Activated CD4-positive, alpha-beta T cell treated with anti-CD3 and anti-CD28 coated beads, Interleukin-2, amount 10 ng/mL, durations not matched to agents 7 days and 5 days (primary cell): ENCODE measurements around the gene PSMB8. TPM values are rescaled to one million over a fixed set of nuclear protein-coding genes. Genes with fewer than 3 reads are reported as not detected.

Experiments
- CTCF ChIA-PET: fragments of 350-600 bp; sonication (Branson Sonifier 250); formaldehyde crosslinking; loops from one replicate; lab custom pipeline; 2021; ENCODE audit warnings: antibody characterized with exemption; lab: Charles Lee
- POLR2A ChIA-PET: fragments of 350-600 bp; sonication (Branson Sonifier 250); formaldehyde crosslinking; loops from one replicate; lab custom pipeline; 2021; ENCODE audit warnings: antibody characterized with exemption; lab: Charles Lee
- DNase-seq: peaks from one replicate; pipeline ENCODE4 v3.0.0-alpha.2; 2020
- H3K27ac Mint-ChIP-seq: one replicate; pipeline ENCODE4 v1.8.0; 2021; ENCODE audit warnings: mild to moderate bottlenecking, moderate library complexity, mixed read lengths
- H3K27me3 Mint-ChIP-seq: one replicate; pipeline ENCODE4 v1.8.0; 2021; ENCODE audit warnings: mixed read lengths
- H3K36me3 Mint-ChIP-seq: one replicate; pipeline ENCODE4 v1.8.0; 2021; ENCODE audit warnings: low read depth, mixed read lengths
- H3K4me1 Mint-ChIP-seq: one replicate; pipeline ENCODE4 v1.8.0; 2021; ENCODE audit warnings: mixed read lengths
- H3K4me3 Mint-ChIP-seq: one replicate; pipeline ENCODE4 v1.8.0; 2021; ENCODE audit warnings: mild to moderate bottlenecking, moderate library complexity, mixed read lengths
- H3K9me3 Mint-ChIP-seq: one replicate; pipeline ENCODE4 v1.8.0; 2021; ENCODE audit warnings: mixed read lengths
- total RNA-seq, 2 experiments: library from RNA; stranded (reverse); gene quantifications; one replicate each; pipeline ENCODE4 v1.2.3, GENCODE V29; 2021

The PSMB8 gene
- total RNA-seq, 2 experiments from 2014 or later: 307 to 379 TPM

DNA sequence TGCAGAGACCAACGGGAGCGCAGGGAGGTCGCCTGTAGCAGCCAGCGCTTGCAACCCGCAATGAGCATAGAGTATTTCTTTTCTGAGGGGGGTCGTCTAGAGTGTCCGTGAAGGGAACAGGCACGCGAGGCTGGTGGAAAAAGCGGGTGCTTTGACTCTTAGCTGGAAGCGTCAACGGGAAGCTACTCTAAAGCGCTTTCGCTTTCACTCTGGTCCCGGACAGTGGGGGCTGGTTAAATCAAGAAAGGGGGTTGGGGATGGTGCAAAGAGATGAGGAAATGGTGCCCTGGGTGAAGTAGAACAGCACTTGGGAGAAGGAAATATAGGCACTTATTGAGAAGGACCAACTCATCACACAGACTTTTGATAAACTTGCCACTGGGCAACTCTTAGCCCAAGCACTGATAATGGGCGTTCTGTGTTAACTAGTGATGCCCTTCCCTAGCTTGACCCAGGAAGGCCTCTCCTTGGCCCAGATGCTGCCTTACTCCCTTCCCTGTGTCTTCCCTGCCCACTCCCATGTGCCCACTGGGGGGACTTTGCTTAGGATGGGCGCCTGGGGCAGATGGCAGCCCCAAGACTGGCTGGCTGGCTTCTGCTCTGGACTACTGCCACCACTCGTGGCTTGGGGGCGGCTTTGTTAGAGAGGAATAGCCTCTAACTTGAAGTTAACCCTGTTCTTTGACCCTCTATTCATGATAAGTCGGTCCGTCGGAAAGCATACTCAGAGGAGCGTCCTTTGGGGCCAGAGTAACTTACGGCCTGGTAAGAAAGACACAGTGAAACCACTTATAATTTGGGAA lies 10.7 kb upstream of the PSMB8 start:
- H3K9me3 Mint-ChIP-seq: no peaks in the 10 kb centered on the region
- H3K36me3 Mint-ChIP-seq: peaks cover 85% of the 10 kb centered on the region
- peaks cover 64% of the 10 kb centered on the region for H3K4me1 Mint-ChIP-seq
- H3K27ac Mint-ChIP-seq: peak overlapping the region; percentile 100
- DNase-seq: peak; percentile 79
- peak overlapping the region; percentile 98 for H3K4me3 Mint-ChIP-seq
- H3K27me3 Mint-ChIP-seq: no peaks in the 10 kb centered on the region
- CTCF ChIA-PET: interaction anchor here (0.7 to 8.0 kb wide), 10 partner anchors 11 to 394 kb away, joined by 3 to 171 read pairs (median 10); partner anchors contain the start of genes HLA-DMA, PSMB8 and TAP2
- POLR2A ChIA-PET: interaction anchor here (1.0 to 2.9 kb wide), 4 partner anchors 10 to 118 kb away, joined by 3 to 54 read pairs (median 27); partner anchors contain the start of genes PSMB8 and TAP2

DNA sequence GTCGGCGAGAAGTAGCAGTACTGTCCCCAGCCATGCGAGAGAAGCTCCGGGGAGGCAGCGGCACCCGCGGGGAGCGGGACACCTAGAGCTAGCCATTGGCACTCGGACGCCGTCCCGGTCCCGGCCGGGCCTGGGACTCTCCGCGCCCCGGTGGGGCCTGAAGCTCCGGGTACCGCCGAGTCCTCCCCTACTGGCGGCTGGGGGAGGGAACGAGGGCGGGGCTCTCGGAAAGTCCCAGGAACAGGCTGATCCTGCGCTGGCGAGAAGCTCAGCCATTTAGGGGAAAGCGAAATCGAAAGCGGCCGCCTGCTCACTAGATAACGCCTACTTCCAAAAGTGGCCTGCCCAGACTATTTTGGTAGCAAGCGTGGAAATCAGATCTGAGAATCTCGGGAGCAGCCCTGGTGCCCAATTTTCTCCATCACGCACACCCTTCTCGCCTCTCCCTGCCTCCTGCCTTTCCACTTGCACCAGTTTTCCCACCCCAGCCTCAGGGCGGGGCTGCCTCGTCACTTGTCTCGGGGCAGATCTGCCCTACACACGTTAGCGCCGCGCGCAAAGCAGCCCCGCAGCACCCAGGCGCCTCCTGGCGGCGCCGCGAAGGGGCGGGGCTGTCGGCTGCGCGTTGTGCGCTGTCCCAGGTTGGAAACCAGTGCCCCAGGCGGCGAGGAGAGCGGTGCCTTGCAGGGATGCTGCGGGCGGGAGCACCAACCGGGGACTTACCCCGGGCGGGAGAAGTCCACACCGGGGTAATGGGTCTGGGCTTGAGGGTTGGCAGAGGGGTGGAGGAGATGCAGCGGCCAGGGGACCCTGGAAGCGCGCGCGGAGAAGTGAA lies 9.9 kb upstream of the PSMB8 start, which contains the start of the genes PSMB9 and TAP1:
Gene PSMB9, plus strand, starts transcription at position 652 of the 835 bp plus-strand sequence. Its CDS starts 38 bp downstream, at position 690.
Gene TAP1, minus strand, starts transcription at position 164 of the 835 bp plus-strand sequence. Its CDS starts 68 bp downstream, at position 96.
- Mint-ChIP-seq H3K36me3 (peaks cover 84% of the 10 kb centered on the region), H3K4me1 (peaks cover 62% of the 10 kb centered on the region), H3K9me3 (no peaks in the 10 kb centered on the region), H3K27me3 (no peaks in the 10 kb centered on the region), H3K4me3 (peak within 1 kb of the TSS; percentile 98), H3K27ac (peak within 1 kb of the TSS; percentile 100)
- POLR2A ChIA-PET: interaction anchor here (0.5 to 2.9 kb wide), 9 partner anchors 9 to 120 kb away, joined by 3 to 54 read pairs (median 4); partner anchors contain the start of genes PSMB8 and TAP2
- CTCF ChIA-PET: interaction anchor here (0.7 to 8.0 kb wide), 12 partner anchors 10 to 394 kb away, joined by 3 to 171 read pairs (median 6); partner anchors contain the start of genes HLA-DMA, PSMB8 and TAP2
- peak; percentile 97 for DNase-seq

DNA sequence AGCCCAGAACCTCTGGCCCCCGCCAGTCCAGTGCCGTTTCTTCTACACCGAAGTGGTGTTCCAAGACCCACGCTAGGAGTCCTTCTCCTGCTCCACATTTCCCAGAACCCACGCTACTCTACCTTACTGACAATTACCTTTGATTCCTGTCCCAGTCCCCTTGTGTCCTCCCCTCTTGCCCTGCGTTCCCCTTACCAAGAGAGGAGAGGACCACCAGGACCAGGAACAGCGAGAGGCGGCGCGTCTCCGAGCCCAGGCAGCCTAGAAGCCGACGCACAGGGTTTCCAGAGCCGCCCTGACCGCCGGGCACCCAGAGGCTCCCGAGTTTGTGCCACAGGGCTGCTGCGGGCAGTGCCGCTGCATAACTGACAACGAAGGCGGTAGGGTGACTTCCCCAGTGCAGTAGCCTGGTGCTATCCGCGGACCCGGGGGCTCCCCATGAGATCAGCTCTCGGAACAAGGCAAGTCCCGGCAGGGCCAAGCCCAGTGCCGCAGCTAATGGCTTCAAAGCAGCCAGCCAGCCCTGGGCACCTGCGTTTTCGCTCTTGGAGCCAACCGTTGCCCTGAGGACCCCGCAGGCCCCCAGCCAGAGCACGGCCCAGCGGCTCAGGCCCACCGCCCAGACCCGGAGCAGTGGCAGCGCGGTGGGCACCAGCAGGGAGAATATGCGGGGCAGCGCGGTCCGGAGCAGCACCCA lies 9.1 kb upstream of the PSMB8 start:
- Mint-ChIP-seq H3K9me3 (no peaks in the 10 kb centered on the region), H3K4me3 (peak overlapping the region; percentile 98), H3K36me3 (peaks cover 84% of the 10 kb centered on the region), H3K27ac (peak overlapping the region; percentile 97), H3K4me1 (peaks cover 63% of the 10 kb centered on the region), H3K27me3 (no peaks in the 10 kb centered on the region)
- ChIA-PET CTCF (interaction anchor here (0.8 to 8.0 kb wide), 11 partner anchors 9 to 395 kb away, joined by 3 to 171 read pairs (median 6); partner anchors contain the start of genes HLA-DMA, PSMB8 and TAP2), POLR2A (interaction anchor here (0.5 to 2.9 kb wide), 8 partner anchors 8 to 121 kb away, joined by 3 to 54 read pairs (median 4); partner anchors contain the start of genes PSMB8 and TAP2)
- DNase-seq: peak; percentile 44

DNA sequence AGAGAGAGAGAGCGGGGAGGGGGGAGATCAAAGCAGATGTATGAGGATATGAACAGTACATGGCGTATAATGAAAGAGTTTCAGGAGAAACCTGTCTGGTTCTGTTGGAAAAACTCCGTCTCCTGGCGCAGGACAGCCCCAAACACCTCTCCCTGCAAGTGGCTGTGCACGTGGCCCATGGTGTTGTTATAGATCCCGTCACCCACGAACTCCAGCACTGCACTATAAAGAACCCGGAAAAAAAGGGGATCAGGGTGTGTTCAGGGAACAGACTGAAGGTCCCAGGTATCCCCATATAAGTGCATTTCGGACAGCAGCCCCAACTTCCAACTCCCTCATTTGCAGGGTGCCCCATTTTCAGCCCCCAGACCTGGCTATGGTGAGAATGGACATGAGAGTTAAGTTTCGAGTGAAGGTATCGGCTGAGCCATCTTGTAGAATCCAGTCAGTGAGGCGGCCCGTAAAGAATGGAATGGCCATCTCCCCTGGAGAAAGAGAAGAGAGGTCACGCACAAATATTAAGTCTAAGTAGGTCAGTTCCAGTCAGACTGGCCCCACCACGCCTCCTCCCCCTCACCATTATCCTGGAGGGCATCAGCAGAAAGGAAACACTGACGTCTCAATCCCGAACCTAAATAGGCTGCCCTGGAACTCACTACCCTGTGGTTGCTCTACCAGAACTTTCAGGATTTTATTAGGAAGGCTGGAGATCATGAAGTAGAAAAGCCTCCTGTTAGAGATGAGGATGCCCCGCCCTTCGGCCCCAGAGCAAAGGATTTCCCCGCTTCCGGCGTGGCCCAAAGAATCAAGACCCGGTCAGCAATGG lies 8.4 kb upstream of the PSMB8 start:
- Mint-ChIP-seq H3K27ac (peak overlapping the region; percentile 97), H3K4me1 (peaks cover 63% of the 10 kb centered on the region), H3K9me3 (no peaks in the 10 kb centered on the region), H3K4me3 (peak overlapping the region; percentile 98), H3K36me3 (peaks cover 84% of the 10 kb centered on the region), H3K27me3 (no peaks in the 10 kb centered on the region)
- ChIA-PET POLR2A (interaction anchor here (2.2 kb wide), 1 partner anchor 13 kb away, joined by 37 read pairs; the partner anchor contains the start of gene TAP2), CTCF (interaction anchor here (1.4 to 8.0 kb wide), 7 partner anchors 8 to 133 kb away, joined by 6 to 171 read pairs (median 22); partner anchors contain the start of genes PSMB8 and TAP2)
- no peak for DNase-seq

DNA sequence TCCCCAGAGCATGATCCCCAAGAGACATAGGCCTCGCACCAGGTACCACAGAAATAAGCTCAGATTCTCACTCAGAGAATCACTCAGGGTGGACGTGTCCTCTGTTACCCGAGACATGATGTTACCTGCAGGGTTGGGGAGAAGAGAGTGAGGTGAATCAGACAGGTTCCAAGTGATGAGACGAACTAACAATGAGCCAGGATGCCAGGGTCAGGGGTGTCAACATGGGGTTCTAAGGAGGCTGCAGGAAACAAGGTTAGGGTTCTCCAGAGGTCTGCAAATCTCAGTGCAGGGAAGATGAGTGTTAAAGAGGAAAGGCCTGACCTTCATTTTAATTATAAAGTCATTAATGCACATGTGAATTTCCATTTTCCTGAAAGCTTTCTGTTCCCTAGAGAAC lies 7.2 kb upstream of the PSMB8 start:
- Mint-ChIP-seq H3K4me1 (peaks cover 63% of the 10 kb centered on the region), H3K27ac (peak overlapping the region; percentile 97), H3K4me3 (peak overlapping the region; percentile 98), H3K36me3 (peaks cover 84% of the 10 kb centered on the region), H3K9me3 (no peaks in the 10 kb centered on the region), H3K27me3 (no peaks in the 10 kb centered on the region)
- ChIA-PET CTCF (interaction anchor here (0.8 to 3.7 kb wide), 7 partner anchors 9 to 120 kb away, joined by 3 to 32 read pairs (median 4); partner anchors contain the start of gene TAP2), POLR2A (interaction anchor here (1.2 kb wide), 1 partner anchor 13 kb away, joined by 3 read pairs; the partner anchor contains the start of gene TAP2)
- no peak for DNase-seq

DNA sequence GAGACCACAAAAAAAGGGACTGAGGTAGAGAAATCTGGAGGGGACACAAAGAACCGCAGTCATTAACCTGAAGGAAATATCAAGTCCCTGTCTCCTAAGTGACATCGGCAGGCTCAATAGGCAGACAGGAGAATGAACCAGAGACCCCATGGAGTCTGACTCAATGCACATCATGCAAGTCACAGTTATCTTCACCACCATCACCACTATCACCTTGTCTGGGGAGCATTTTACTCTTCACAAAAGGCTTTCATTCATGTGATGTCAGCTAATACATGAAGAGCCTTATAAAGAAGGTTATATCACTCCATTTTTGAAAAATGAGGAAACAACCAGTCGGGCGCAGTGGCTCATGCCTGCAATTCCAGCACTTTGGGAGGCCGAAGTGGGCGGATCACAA lies 5.3 kb upstream of the PSMB8 start:
- Mint-ChIP-seq H3K4me1 (peaks cover 62% of the 10 kb centered on the region), H3K4me3 (peak overlapping the region; percentile 99), H3K27me3 (no peaks in the 10 kb centered on the region), H3K36me3 (peaks cover 84% of the 10 kb centered on the region), H3K9me3 (no peaks in the 10 kb centered on the region), H3K27ac (peak overlapping the region; percentile 100)
- ChIA-PET POLR2A (no interaction called here), CTCF (interaction anchor here (1.1 to 3.7 kb wide), 2 partner anchors 10 to 558 kb away, joined by 3 to 32 read pairs; partner anchors contain the start of gene TAP2)
- DNase-seq: no peak

DNA sequence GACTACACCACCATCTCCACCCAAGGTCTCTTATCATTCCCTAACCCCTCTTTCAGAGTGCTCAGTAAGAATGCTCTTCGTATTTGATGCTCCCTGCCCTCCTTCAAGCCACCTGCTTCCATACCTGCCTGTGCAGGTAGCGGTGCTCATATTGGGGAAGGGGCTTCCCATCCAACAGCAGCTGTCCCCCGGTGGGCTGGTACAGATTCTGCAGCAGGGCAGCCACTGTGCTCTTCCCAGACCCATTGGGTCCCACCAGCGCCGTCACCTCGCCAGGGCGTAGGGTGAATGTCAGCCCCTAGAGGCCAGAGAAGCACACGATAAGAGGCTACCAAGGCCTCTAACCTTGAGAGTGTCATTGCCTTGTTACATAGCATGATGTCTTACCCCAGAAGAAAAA lies 3.9 kb upstream of the PSMB8 start:
- POLR2A ChIA-PET: no interaction called here
- no peak for DNase-seq
- peak overlapping the region; percentile 99 for H3K4me3 Mint-ChIP-seq
- no peaks in the 10 kb centered on the region for H3K27me3 Mint-ChIP-seq
- peaks cover 66% of the 10 kb centered on the region for H3K4me1 Mint-ChIP-seq
- no peaks in the 10 kb centered on the region for H3K9me3 Mint-ChIP-seq
- peaks cover 96% of the 10 kb centered on the region for H3K36me3 Mint-ChIP-seq
- CTCF ChIA-PET: interaction anchor here (2.6 kb wide), 1 partner anchor 10 kb away, joined by 12 read pairs; the partner anchor contains the start of gene TAP2
- peak overlapping the region; percentile 100 for H3K27ac Mint-ChIP-seq

DNA sequence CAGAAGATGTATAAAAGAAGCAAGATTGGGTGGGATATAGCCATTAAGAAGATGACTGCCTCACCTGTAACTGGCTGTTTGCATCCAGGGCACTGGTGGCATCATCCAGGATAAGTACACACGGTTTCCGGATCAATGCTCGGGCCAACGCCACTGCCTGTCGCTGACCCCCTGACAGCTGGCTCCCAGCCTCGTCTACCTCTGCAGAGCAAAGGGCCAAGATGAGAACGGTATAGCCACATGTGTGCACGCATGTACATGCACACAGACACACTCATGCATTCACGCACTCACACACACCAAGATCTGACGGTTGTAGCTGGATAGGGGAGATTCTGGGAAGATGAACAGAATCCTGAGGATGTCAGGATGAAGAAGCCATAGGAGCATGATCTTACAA lies 3.2 kb upstream of the PSMB8 start:
- H3K4me3 Mint-ChIP-seq: peak overlapping the region; percentile 99
- H3K36me3 Mint-ChIP-seq: peaks cover 96% of the 10 kb centered on the region
- peaks cover 71% of the 10 kb centered on the region for H3K4me1 Mint-ChIP-seq
- CTCF ChIA-PET: interaction anchor here (2.2 to 7.1 kb wide), 5 partner anchors 8 to 138 kb away, joined by 11 to 88 read pairs (median 12); partner anchors contain the start of genes PSMB9, TAP1 and TAP2
- H3K9me3 Mint-ChIP-seq: no peaks in the 10 kb centered on the region
- POLR2A ChIA-PET: no interaction called here
- H3K27me3 Mint-ChIP-seq: no peaks in the 10 kb centered on the region
- DNase-seq: no peak
- H3K27ac Mint-ChIP-seq: peak overlapping the region; percentile 100

DNA sequence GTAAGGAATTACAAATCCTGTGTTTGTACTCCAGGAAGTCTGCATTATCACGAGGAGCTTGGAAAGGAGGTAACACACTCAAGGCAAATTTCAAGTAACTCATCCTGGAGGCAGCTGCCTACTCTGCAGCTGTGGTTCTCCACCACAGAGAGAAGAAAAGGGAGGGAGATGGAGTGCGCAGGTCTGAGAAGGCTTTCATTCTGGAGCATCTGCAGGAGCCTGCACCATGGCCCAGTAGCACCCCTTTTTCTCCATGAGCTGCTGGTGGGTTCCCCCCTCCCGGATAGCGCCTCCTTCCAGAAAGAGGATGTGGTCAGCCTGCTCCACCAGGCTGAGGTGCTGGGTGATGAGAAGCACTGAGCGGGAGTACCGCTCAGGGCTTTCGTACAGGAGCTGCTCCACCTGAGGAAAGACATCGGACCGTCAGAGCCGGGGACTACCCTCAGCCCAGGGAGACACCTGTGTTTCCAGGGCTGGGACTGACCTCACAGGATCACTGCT lies 1.6 kb upstream of the PSMB8 start:
- H3K9me3 Mint-ChIP-seq: no peaks in the 10 kb centered on the region
- no peaks in the 10 kb centered on the region for H3K27me3 Mint-ChIP-seq
- peak overlapping the region; percentile 100 for H3K27ac Mint-ChIP-seq
- peaks cover 73% of the 10 kb centered on the region for H3K4me1 Mint-ChIP-seq
- H3K4me3 Mint-ChIP-seq: peak overlapping the region; percentile 99
- ChIA-PET POLR2A (interaction anchor here (0.6 to 2.8 kb wide), 5 partner anchors 8 to 415 kb away, joined by 3 to 54 read pairs (median 9); partner anchors contain the start of genes PSMB9 and TAP1), CTCF (interaction anchor here (0.9 to 7.1 kb wide), 10 partner anchors 7 to 139 kb away, joined by 3 to 88 read pairs (median 9); partner anchors contain the start of genes PSMB9, TAP1 and TAP2)
- peak; percentile 64 for DNase-seq
- peaks cover 96% of the 10 kb centered on the region for H3K36me3 Mint-ChIP-seq

DNA sequence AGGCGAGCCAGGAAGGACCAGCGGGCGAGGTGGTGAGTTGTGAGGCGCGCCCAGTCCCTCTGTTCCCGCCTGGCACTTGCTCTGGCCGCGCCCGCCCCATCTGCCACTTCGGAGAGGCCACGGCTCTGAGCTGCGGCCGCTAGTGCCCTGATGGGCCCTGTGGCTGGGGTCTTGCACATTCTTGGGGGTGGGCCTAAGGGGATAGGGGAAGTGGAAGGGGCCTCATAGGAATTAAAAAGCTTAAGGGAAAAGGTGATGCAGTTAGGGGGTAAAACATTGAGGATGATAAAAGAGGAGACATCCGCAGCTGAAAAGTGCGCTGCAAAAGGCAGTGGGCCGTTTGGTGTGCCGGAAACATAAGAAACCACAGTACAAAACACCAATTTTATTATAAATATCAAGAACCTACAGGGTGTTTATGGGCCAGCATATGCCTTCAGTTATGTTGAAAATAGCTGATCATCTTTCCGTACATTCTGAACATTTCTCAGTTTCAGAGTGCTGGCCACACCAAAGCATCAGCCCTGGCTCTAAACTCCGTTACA lies 1.1 kb upstream of the PSMB8 start:
- H3K4me3 Mint-ChIP-seq: peak overlapping the region; percentile 99
- no peaks in the 10 kb centered on the region for H3K9me3 Mint-ChIP-seq
- DNase-seq: no peak
- H3K4me1 Mint-ChIP-seq: peaks cover 73% of the 10 kb centered on the region
- ChIA-PET CTCF (interaction anchor here (0.7 to 7.1 kb wide), 14 partner anchors 11 to 1150 kb away, joined by 3 to 88 read pairs (median 4); partner anchors contain the start of genes HLA-DMA, PSMB9 and TAP1), POLR2A (interaction anchor here (0.6 to 2.8 kb wide), 10 partner anchors 9 to 654 kb away, joined by 3 to 54 read pairs (median 4); partner anchors contain the start of genes PSMB9 and TAP1)
- H3K27me3 Mint-ChIP-seq: no peaks in the 10 kb centered on the region
- peaks cover 96% of the 10 kb centered on the region for H3K36me3 Mint-ChIP-seq
- peak overlapping the region; percentile 100 for H3K27ac Mint-ChIP-seq
